SU-DHL-6 (cell line): ENCODE results near the gene DCAF7.

Source experiments
- EZH2phosphoT487 ChIP-seq: fragments of 200-600 bp; sonication (generic), shearing (Covaris generic); conservative IDR thresholded peaks from 2 replicates; pipeline ENCODE4 v1.6.1; 2018; ENCODE audit warnings: mild to moderate bottlenecking, antibody characterized with exemption, low read length, moderate library complexity, mixed read lengths
- TF ChIP-seq, protein P1 (sequence below): fragments of 200-600 bp; sonication (generic); IDR thresholded peaks from one replicate; pipeline ENCODE4 v1.5.1; 2017; ENCODE audit warnings: antibody characterized with exemption, mild to moderate bottlenecking, low read length, moderate library complexity; ENCODE audit not compliant: insufficient read depth, poor library complexity, severe bottlenecking

DNA sequence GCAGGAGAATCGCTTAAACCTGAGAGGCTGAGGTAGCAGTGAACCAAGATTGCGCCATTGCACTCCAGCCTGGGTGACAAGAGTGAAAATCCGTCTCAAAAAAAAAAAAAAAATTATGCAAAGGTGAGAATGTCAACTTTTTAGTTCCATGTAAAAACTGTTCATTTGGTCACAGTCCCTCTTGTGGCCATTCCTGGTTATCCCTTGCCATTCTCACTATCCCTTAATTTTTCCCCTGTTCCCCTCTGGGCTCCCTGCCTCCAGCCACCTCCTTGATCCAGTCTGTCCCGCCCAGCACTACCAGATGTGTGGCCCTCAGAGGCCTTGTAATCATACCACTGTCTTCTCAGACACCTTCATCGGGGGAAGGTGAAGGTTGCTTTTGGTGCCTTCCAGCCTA is 23.4 kb downstream of the DCAF7 start:
- TF ChIP-seq, protein P1, sequence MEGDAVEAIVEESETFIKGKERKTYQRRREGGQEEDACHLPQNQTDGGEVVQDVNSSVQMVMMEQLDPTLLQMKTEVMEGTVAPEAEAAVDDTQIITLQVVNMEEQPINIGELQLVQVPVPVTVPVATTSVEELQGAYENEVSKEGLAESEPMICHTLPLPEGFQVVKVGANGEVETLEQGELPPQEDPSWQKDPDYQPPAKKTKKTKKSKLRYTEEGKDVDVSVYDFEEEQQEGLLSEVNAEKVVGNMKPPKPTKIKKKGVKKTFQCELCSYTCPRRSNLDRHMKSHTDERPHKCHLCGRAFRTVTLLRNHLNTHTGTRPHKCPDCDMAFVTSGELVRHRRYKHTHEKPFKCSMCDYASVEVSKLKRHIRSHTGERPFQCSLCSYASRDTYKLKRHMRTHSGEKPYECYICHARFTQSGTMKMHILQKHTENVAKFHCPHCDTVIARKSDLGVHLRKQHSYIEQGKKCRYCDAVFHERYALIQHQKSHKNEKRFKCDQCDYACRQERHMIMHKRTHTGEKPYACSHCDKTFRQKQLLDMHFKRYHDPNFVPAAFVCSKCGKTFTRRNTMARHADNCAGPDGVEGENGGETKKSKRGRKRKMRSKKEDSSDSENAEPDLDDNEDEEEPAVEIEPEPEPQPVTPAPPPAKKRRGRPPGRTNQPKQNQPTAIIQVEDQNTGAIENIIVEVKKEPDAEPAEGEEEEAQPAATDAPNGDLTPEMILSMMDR = no peak
- TF ChIP-seq EZH2phosphoT487 = no peak
